Measurements from ENCODE around the gene SORCS1.

GRCh38 chr10:106825576-106826364 is 338.7 kb downstream of the SORCS1 start:
- TF ChIP-seq CTCF (conservative IDR thresholded peaks at IDR 0.05) (no peak), EZH2 (IDR thresholded peaks at IDR 0.05; ENCODE audit: low read depth) (no peak)

Data from PC-9 (cell line).